MM.1S (cell line): ENCODE results near the gene PLPPR3.

Experiments
- CTCF ChIP-seq: fragments of 300-600 bp; sonication (generic); IDR thresholded peaks from 2 replicates; pipeline ENCODE4 v1.5.1; 2016; ENCODE audit warnings: antibody characterized with exemption, low read length, mixed read lengths
- EZH2phosphoT487 ChIP-seq: fragments of 300-600 bp; sonication (generic); IDR thresholded peaks from 2 replicates; pipeline ENCODE4 v1.6.1; 2018; ENCODE audit warnings: antibody characterized with exemption, low read length

GRCh38 chr19:782185-782877 lies 39.4 kb downstream of the PLPPR3 start:
- TF ChIP-seq CTCF (no peak), EZH2phosphoT487 (0 out of 2 replicates have a peak, but pooled peaks have one; percentile 13)
